HG03095 (cell line): ENCODE data around the gene PNPLA7.
"Not testable (repeated sequence)": the region's sequence is repeated elsewhere in the genome, so short reads cannot be mapped to it uniquely, and the experiment has no call there.

Experiments used
- ATAC-seq: cut with Tn5 transposase; IDR thresholded peaks from one replicate; pipeline ENCODE4 v1.9.1; 2021; ENCODE audit warnings: moderate library complexity; ENCODE audit not compliant: unreplicated experiment

Gene PNPLA7

GRCh38 chr9:137516144-137516917 lies 33.9 kb downstream of the PNPLA7 start:
- no peak for ATAC-seq

DNA sequence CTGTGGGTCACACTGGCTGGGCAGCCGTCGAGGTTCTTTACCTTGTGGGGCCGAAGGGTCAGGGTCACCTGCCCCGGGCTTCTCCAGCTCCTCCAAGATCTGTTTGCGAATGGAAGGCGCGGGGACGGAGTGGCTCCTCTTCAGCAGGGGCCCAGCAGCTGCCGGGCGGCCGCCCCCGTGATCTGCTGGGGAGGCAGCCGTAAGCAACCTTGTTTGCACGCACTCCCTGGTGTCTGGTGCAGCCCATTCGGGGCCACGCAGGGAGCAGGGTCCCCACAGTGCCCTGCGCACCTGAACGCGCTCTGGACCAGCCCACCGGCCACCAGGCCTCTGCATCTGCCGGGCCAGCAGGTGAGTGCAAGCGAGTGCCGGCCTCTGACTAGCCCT lies 34.9 kb downstream of the PNPLA7 start:
- ATAC-seq, result no peak

DNA sequence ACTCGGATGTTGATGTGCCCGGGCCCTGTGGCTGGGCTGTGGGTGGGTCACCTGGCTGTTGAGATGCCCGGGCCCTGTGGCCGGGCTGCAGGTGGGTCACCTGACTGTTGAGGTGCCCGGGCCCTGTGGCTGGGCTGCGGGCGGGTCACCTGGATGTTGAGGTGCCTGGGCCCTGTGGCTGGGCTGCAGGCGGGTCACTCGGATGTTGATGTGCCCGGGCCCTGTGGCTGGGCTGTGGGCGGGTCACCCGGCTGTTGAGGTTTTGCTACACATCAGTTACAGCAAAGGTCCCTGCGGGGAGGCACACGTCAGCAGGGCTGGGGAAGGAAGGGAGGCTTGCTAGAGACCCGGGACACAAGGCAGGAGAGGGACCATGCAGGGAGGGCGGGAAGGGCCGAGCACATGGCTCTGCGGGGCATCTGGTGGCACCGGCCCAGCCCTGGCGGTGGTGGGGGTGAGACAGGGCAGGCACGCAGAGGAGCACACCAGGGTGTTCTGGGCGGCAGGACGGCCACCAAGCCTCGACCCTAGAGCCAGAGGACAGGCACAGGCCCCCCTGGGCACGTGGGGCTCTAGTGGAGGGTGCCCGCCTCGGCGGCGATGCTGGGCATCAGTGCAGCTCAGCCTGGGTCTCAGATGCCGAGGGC lies 35.4 kb downstream of the PNPLA7 start:
- no peak for ATAC-seq

GRCh38 chr9:137513801-137514570 lies 36.2 kb downstream of the PNPLA7 start:
- ATAC-seq, result not testable (repeated sequence)

DNA sequence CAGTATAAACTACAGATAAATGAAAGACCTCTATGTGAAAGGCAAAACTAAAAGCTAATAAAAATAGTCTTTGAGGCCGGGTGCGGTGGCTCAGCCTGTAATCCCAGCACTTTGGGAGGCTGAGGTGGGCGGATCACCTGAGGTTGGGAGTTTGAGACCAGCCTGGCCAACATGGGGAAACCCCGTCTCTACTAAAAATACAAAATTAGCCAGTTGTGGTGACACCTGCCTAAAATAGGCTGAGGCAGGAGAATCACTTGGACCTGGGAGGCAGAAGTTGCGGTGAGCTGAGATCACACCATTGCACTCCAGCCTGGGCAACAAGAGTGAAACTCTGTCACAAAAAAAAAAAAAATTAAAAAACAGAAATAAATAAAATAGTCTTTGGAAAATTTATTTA lies 37.1 kb downstream of the PNPLA7 start:
- ATAC-seq, result not testable (repeated sequence)

- ATAC-seq, result no peak
Observed at GRCh38 chr9:137511758-137512463, 38.3 kb downstream of the PNPLA7 start.

- not testable (repeated sequence) for ATAC-seq
Observed at GRCh38 chr9:137511126-137511525, 39.1 kb downstream of the PNPLA7 start.

DNA sequence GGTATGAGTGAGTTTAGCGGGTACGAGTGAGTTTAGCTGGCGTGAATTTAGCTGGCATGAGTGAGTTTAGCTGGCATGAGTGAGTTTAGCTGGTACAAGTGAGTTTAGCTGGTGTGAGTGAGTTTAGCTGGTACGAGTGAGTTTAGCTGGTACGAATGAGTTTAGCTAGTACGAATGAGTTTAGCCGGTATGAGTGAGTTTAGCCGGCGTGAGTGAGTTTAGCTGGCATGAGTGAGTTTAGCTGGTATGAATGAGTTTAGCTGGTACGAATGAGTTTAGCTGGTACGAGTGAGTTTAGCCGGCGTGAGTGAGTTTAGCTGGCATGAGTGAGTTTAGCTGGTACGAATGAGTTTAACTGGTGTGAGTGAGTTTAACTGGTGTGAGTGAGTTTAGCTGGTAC lies 41.0 kb downstream of the PNPLA7 start:
- ATAC-seq, result no peak

DNA sequence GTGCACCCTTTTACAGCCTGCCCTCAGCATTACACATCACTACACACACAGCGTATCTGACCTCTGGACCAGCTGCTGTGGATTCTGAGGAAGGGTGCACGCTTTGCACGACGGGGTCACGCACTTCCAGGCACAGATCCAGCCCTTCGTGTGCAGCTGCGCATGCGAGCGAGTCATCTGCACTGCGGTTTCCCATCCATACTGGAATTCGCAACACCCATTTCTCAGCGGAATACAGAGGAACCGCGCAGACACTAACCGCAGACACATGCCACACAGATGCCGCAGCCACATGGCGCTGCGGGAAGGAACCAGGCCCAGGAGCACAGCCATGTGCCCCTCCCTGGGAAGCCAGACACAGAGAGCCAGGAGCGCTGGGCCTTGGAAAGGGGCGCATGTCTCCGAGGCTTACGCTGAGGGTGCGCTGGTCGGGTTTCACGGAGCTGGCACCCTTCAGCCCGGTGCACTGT lies 43.5 kb downstream of the PNPLA7 start:
- ATAC-seq, result no peak

DNA sequence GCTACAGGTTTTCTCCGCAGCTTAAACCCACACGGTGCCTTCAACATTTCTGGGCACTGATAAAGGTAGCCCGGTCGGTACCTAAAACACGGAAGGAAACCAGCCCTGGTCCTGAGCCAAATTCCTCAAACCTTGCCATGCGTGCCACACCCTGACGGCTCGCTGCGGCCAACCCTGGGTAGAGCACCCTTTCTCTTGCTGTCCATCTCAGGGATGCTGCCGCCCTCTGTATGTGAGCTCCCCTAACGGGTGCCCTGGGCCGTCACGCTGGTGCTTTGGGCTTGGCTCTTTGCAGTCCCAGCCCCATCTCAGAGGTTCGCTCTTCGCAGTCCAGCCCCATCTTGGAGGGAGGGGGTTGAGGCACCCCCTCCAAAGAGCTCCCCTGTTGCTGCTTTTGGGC lies 43.9 kb downstream of the PNPLA7 start:
- no peak for ATAC-seq

GRCh38 chr9:137505421-137506140 lies 44.6 kb downstream of the PNPLA7 start:
- no peak for ATAC-seq

- no peak for ATAC-seq
Observed at GRCh38 chr9:137504432-137504777, 45.8 kb downstream of the PNPLA7 start.

GRCh38 chr9:137502008-137502911 lies 47.9 kb downstream of the PNPLA7 start:
- ATAC-seq, result no peak

GRCh38 chr9:137501457-137501856 lies 48.7 kb downstream of the PNPLA7 start:
- ATAC-seq, result no peak

DNA sequence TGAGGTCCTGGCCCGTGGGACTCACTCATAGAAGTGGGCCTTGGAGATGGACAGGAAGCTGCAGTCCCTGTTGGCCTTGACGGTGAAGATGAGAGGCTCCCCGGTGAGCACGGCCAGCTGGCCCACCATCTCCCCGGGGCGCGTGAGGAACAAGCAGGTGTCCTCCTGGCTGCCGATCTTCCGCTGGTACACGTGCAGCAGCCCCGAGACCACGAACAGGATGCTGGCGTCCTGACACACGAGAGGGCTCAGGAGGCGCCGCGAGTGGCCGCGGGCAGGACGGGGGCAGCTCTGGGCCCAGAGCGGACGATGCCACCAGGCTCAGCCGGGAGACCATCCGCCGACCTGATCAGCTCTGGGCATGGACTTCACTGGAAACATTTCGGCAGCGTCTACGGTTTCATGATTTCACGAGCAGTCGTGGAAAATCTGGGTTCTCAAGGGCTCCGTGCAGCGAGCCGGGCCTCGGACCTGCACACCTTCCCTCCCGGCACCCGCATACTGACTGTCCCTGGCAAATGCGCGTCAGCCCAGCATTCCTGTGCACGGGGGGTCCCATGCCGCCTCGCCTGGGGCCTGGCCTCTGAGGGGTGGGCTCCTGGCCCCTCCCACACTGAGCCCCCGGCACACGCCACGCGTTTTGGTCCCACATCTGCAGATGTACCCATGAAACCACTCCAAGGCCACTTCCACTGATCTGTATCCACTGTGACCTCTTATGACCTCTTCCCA lies 49.4 kb downstream of the PNPLA7 start:
- ATAC-seq, result no peak

GRCh38 chr9:137499858-137500661 lies 50.1 kb downstream of the PNPLA7 start:
- no peak for ATAC-seq

GRCh38 chr9:137499416-137499815 lies 50.8 kb downstream of the PNPLA7 start:
- ATAC-seq, result no peak

DNA sequence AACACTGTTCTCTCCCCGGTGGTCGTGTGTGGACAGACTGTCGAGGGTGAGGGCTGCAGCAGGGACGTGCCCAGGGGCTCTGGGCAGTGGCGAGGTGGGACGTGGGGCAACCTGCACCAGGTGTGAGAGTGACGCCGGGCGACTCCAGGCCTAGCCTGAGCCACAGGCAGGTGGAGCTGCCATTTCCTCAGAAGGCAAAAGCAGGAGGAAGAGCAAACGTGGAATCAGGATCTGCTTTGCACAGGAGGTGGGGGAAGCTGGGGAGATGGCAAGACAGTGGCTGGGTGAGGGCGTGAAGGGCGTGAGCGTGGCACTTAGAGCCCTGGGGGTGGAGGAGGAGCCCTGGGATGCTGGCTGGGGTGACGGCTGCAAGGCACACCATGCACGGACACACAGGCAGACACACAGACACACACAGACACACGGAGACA lies 51.5 kb downstream of the PNPLA7 start:
- ATAC-seq, result no peak
